ENCODE measurements around the gene IGFLR1. TPM values are rescaled to one million over a fixed set of nuclear protein-coding genes. Genes with fewer than 3 reads are reported as not detected.

The IGFLR1 gene, protein sequence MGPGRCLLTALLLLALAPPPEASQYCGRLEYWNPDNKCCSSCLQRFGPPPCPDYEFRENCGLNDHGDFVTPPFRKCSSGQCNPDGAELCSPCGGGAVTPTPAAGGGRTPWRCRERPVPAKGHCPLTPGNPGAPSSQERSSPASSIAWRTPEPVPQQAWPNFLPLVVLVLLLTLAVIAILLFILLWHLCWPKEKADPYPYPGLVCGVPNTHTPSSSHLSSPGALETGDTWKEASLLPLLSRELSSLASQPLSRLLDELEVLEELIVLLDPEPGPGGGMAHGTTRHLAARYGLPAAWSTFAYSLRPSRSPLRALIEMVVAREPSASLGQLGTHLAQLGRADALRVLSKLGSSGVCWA
- total RNA-seq (10 to 100 TPM in 1 of 9 donors, 1 to 10 TPM in 7, under 1 TPM in 1; 0.74 to 25.2 (median 3.6) TPM), polyA plus RNA-seq (10 to 100 TPM in 1 of 2 donors, 1 to 10 TPM in 1; 3.4 to 10.8 TPM)
- long read RNA-seq, donor 1, partial matches to known transcripts, result 0 of 1 reads
- long read RNA-seq, donor 1, other reads (novel, unspliced or antisense), result 1 of 1 reads
- long read RNA-seq, donor 2, partial matches to known transcripts, result 1 of 2 reads
- long read RNA-seq, donor 2, other reads (novel, unspliced or antisense), result 1 of 2 reads
- long read RNA-seq, donor 3, partial matches to known transcripts, result 0 of 2 reads
- long read RNA-seq, donor 3, other reads (novel, unspliced or antisense), result 2 of 2 reads

DNA sequence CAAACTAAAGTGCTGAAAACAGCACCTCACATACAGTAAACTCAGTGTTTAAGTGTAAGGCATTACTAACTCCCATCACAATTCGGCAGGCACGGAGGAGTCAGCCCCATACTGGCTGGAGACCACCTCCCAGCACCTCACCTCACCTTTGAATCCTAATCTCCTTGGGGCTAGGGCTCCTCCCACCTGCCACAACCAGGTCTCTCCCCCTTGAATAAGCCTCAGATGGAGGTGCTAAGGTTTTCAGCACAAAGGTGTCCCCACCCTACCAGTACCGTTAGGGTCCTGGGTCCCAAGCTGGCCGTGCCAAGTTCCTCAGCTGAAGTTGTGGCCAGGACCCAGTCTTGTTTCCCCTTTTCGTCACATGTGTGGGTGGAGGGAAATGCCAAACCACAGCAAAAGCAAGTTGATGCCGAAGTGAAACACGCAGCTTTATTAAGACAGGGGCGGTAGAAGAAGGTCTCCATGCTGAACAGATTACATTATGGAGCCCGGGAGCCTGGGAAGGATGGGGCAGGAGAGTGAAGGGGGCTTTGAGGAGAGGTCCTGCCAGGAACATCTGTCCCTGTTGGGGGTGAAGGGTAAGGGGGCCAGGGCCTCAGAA is at the start of gene IGFLR1:
IGFLR1 (minus strand) TSS at position 332 of the 604 bp plus-strand sequence. CDS start 1,272 bp downstream, outside the sequence.
- Histone ChIP-seq H3K27me3 (no peaks in the 10 kb centered on the region), H3K4me3 (peak within 1 kb of the TSS in 10 of 12 donors; percentile 42 to 80 (median 67)), H3K4me1 (peaks cover 14 to 67% (median 32%) of the 10 kb centered on the region in 12 donors), H3K9me3 (no peaks in the 10 kb centered on the region), H3K36me3 (peaks cover 0 to 33% (median 25%) of the 10 kb centered on the region in 9 donors), H3K27ac (peak within 1 kb of the TSS in 10 of 12 donors; percentile 29 to 95 (median 74))
- WGBS, 4 donors, result 75 to 88% (median 84%) methylated on average over 9 of the region's 9 CpGs
- ATAC-seq (no peak), DNase-seq (peak in 1 of 5 donors; percentile 56)
- TF ChIP-seq POLR2A (IDR thresholded peaks at IDR 0.05), result no peak
- intact Hi-C loops (cut with DNase I), result loop anchor here in 4 of 10 donors (5.0 to 10.0 kb wide), 3 partner anchors 190 to 313 kb away; partner anchors contain the start of genes LRFN3 (in 2 of the 4), THAP8 (in 1 of the 4) and WDR62 (in 1 of the 4)

GRCh38 chr19:35791814-35792279 is 49.6 kb upstream of the IGFLR1 start:
- H3K9me3 ChIP-seq, result no peaks in the 10 kb centered on the region
- no peak overlapping the region for H3K4me3 ChIP-seq
- peaks cover 0 to 14% (median 5%) of the 10 kb centered on the region in 9 donors for H3K27me3 ChIP-seq
- intact Hi-C loops (cut with DNase I), result no loop called here
- H3K4me1 ChIP-seq, result no peaks in the 10 kb centered on the region
- no peak overlapping the region for H3K27ac ChIP-seq
- H3K36me3 ChIP-seq, result no peaks in the 10 kb centered on the region
- ATAC-seq (no peak), DNase-seq (no peak)
- 83 to 90% (median 85%) methylated on average over 4 to 9 of the region's 9 CpGs for WGBS, 4 donors
- TF ChIP-seq POLR2A (IDR thresholded peaks at IDR 0.05), result no peak
- TF ChIP-seq CTCF (IDR thresholded peaks at IDR 0.05), result no peak

DNA sequence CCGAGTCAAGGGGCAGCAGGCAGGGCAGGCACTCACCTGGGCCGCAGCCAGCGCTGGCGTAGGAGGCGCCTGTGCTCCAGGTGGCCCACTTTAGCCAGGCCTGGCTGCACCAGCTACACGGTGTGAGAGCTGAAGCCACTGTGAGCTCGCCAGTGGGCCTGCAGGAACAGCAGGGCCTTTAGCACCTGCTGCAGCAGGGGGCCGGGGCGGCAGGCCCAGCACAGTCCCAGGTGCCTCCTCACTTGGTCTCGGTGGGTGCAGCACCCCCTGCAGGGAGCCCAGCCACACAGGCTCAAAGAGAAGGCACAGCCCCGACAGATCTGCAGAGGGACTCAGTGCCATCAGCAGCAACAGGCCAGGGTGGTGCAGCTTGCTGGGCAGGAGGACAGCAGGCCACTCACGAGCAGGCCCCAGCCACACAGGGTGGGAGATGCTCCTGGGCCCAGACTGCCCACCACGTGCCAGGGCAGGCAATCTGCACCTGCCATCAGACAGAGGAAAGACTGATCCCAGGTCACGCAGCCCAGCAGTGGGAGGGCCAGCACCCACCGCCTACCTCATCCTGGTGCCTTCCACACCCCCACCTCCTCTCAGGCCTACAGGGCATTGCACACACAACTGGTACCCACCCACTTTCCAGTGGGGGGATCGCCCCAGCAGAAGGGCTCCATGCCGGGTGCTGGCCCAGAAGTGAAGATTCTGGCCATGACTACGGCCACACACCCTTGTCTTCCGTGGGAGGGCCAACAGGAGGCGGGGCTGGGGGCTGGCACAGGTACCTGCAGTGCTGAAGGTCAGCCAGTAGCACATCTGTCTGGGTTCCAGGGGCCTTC is 48.9 kb upstream of the IGFLR1 start:
- Histone ChIP-seq H3K4me1 (no peaks in the 10 kb centered on the region), H3K4me3 (no peak overlapping the region), H3K9me3 (no peaks in the 10 kb centered on the region), H3K36me3 (no peaks in the 10 kb centered on the region), H3K27ac (no peak overlapping the region), H3K27me3 (peaks cover 0 to 8% (median 0%) of the 10 kb centered on the region in 9 donors)
- DNase-seq (no peak), ATAC-seq (no peak)
- no peak for TF ChIP-seq POLR2A (IDR thresholded peaks at IDR 0.05)
- TF ChIP-seq CTCF (IDR thresholded peaks at IDR 0.05), result no peak
- 60 to 68% (median 64%) methylated on average over 14 to 20 of the region's 20 CpGs for WGBS, 4 donors
- intact Hi-C loops (cut with DNase I), result no loop called here
